Stimulated activated naive CD8-positive, alpha-beta T cell treated with anti-CD3 and anti-CD28 coated beads, Interleukin-15, Interleukin-2, amounts not matched to agents 100 U/mL and 50 U/mL, for 24 hours (primary cell): Measurements from ENCODE around the gene POU2AF3.
"Not testable (repeated sequence)": the region's sequence is repeated elsewhere in the genome, so short reads cannot be mapped to it uniquely, and the experiment has no call there.

Experiments
- ATAC-seq: fragments of 150-1000 bp; cut with Tn5 transposase; one replicate; pipeline ENCODE4 v1.10.0; 2021
- DNase-seq: peaks from one replicate; pipeline ENCODE4 v3.0.0; 2021

Gene POU2AF3

GRCh38 chr11:111301004-111301841 is 2.9 kb downstream of the POU2AF3 start:
- no peak for DNase-seq
- ATAC-seq, result no peak

GRCh38 chr11:111301842-111302118 is 3.4 kb downstream of the POU2AF3 start:
- DNase-seq, result no peak
- no peak for ATAC-seq

GRCh38 chr11:111302298-111302697 is 4.0 kb downstream of the POU2AF3 start:
- DNase-seq, result no peak
- no peak for ATAC-seq

GRCh38 chr11:111303461-111303860 is 5.1 kb downstream of the POU2AF3 start:
- ATAC-seq, result no peak
- DNase-seq, result no peak

DNA sequence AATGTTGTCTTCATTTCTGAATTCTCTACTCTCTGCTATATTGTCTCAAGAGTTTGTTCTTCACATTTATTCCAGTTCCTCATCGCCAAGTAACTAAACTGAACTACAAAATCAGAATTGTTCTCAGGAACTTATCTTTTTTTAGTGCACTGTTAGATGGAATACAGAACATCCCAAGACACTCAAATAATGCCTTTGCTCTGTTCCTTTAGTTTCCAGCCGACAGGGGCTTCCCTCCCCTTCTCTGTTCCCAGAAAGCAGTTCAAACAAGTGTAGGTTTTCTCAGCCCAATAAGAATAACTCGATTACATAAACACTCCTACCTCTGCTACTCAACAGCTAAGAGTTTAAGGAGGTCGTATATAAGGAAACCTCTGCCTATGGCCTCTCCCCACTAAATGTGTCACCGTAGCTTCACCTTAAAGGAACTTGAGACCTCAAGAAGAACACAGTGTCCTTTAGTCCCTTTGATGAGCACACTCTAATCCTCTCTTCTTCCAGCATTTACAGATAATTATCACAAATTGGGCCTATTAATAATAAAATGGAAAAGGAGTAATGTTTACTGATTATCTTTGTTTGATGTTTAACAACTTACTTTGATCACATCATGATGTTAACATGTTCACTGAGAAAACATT is 6.9 kb downstream of the POU2AF3 start:
- ATAC-seq (no peak), DNase-seq (no peak)

- no peak for ATAC-seq
- DNase-seq, result no peak
Observed at GRCh38 chr11:111305876-111306275, 7.5 kb downstream of the POU2AF3 start.

DNA sequence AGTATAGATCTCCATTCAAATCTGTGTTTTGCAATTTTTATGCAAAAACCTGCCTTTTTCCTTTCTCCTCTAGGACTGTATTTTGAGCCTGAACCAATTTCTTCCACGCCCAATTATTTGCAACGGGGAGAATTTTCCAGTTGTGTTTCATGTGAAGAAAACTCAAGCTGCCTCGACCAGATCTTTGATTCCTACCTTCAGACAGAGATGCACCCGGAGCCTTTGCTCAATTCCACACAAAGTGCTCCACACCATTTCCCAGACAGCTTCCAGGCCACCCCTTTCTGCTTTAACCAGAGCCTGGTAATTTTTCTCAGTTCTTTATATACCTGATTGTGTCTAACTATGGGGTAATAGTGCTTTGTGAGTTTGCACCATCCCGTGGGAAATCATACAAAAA is 8.0 kb downstream of the POU2AF3 start:
- DNase-seq, result no peak
- no peak for ATAC-seq

- ATAC-seq (no peak), DNase-seq (no peak)
Observed at GRCh38 chr11:111307472-111308108, 9.2 kb downstream of the POU2AF3 start.

DNA sequence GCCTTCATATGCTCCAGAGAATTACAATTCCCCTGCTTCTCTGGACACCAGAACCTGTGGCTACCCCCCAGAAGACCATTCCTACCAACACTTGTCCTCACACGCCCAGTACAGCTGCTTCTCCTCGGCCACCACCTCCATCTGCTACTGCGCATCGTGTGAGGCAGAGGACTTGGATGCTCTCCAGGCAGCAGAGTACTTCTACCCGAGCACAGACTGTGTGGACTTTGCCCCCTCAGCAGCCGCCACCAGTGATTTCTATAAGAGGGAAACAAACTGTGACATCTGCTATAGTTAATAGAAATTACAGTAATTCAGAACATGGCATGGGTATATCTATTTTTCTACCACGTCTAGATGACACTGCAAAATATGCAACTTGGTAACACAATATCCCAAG is 9.8 kb downstream of the POU2AF3 start:
- ATAC-seq, result no peak
- DNase-seq, result no peak

DNA sequence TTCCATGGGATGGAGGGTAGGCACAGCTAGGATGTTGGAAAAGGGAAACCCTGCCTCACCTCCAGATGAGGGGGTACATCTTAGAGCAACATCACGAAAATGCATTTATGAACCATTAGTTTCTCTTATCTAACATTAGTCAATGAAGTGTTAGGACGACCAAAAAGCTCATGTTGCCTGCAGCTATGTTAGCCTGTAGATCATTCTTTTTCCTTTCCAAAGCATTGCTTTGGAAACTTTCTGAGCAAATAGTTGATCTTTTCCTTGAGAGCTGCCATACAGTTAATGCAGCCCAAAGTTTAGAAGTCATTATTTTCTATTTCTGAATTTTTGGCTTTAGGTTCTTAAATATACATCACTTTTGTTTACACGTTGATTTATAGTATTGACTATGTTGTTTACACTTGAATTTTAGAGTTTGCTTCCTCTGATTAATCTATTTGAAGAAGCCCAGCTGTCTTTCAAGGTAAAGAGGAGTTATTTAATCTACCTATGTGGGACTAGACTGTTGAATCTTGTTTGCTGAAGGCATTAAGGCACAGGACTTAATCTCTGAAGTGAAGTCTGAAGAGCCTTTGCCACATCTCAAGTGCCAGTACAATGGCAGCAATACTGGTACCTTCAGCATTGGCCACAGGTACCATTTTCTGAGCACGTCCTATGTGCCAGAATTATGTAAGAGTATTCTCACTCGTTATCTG is 11.0 kb downstream of the POU2AF3 start:
- ATAC-seq, result no peak
- no peak for DNase-seq

DNA sequence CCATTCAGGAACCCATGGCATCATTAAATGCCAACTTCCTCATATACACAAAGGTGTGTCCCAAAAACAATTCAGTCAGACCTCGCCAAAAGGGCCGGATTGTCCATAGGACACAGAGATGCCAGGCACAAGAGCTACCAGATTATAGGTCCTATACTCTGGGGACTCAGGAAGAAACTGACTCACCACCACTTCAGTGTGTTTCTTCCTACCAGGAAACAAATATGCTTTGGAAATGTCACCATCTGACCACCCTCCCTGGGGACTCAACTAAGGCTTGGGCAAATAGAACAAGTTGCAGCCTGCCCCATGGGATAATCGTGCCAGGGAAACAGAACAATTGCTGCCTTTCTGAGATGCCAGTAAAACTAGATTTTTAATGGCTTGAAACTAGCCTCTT is 11.7 kb downstream of the POU2AF3 start:
- ATAC-seq (no peak), DNase-seq (no peak)

GRCh38 chr11:111310723-111311122 is 12.4 kb downstream of the POU2AF3 start:
- ATAC-seq, result no peak
- DNase-seq, result no peak

- no peak for DNase-seq
- no peak for ATAC-seq
Observed at GRCh38 chr11:111312076-111312475, 13.7 kb downstream of the POU2AF3 start.

DNA sequence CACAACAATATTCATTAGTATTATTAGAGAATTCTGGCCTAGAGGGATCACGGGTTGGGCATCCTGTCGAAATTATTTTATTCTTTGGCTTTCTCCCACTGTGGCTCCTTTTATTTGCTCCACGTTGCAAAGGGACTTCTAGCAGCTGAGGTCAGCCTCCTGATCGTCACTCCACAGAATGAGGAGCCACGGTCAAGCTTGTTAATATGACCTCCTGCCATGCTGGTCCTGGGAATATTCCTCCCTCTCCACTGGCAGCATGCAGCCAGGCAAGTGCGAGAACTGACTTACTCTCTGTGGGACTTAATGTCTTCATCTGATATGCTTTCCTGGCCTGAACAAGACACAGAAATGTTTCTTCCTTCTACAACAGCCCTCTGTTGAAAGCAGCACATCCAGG is 20.9 kb downstream of the POU2AF3 start:
- DNase-seq (no peak), ATAC-seq (no peak)

DNA sequence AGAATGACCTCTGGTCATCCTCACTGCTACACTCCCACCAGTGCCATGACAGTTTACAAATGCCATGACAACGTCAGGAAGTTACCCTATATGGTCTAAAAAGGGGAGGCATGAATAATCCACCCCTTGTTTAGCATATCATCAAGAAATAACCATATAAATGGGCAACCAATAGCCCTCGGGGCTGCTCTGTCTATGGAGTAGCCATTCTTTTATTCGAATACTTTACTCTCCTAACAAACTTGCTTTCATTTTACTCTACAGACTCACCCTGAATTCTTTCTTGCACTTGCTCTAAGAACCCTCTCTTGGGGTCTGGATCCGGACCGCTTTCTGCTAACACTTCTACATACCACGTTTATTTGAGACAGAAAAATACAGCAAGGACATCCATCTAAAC is 21.9 kb downstream of the POU2AF3 start:
- not testable (repeated sequence) for ATAC-seq, DNase-seq

DNA sequence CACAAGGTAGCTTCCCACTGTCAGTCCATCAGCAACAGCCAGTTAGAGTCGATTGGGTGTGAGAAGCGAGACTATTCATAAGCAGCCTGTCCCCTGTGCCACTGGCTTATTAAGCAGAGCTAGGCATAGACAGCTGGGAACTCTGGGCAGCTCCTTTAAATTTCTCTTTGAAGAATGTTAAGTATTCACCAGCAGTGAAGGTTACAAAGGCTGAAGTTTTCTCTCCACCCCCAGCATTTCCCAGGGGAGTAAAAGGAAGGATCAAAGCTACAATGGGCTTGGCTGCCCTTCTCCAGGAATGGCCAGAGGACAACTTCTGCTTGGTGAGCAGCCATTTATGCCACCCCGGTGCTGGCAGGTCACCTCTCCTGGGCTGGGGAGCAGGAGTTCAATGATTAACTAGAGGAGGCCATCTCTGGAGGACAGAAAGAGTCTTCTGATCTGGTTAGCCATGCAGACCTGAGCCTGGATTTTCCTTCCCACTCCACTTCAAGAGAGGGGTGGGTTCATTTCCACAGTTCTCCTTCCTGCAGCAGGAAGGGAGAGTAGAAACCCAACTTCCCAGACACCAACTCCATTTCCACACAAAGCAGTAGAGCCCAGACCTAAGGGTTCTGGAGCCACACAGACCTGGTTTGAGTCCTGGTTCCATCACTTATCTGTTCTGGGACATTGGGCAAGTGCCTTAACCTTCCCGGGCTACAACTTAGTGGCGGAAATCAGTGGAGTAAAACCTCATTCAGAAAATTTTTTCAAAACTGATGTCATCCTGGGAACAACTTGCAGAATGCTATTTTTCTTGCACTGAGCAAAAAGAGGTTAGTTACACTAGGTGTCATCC is 22.6 kb downstream of the POU2AF3 start:
- no peak for DNase-seq
- ATAC-seq, result no peak

- ATAC-seq, result no peak
- no peak for DNase-seq
Observed at GRCh38 chr11:111322534-111322933, 24.2 kb downstream of the POU2AF3 start.

DNA sequence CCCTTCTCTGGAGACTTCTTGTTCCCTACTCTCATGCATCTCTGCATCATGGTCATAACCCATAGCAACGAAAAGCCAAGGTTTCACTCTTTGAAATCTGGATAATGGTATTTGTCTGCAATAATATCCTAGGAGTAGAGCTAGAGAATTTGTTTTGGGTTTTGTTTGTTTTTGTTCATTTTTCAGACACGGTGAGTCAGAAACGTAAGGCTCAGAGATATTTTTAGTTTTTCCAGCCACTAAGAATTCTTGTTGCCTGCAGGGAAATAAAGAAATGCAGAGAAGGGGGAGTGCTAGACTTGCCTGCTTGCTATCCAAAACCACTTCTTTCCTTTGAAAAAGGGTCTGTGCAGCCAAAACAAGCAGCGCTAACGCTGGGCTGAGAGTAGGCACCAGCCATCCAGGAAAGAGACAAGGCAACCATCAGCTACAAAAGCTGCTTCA is 26.0 kb downstream of the POU2AF3 start:
- DNase-seq (no peak), ATAC-seq (no peak)

DNA sequence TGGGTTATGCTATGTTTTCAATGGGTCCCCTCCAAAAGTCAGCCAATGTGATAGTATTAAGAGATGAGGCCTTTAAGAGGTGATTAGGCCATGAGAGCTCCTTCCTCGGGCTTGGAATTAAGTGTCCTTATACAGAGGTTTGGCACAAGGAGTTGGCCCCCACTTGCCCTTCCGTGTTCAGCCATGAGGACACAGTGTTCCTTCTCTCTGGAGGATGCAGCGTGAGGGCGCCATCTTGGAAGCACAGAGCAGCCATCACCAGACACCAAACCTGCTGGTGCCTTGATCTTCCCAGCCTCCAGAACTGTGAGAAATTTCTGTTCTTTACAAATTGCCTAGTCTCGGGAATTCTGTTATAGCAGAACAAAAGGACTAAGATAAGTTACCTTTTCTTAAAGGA is 26.9 kb downstream of the POU2AF3 start:
- ATAC-seq, result no peak
- DNase-seq, result no peak

DNA sequence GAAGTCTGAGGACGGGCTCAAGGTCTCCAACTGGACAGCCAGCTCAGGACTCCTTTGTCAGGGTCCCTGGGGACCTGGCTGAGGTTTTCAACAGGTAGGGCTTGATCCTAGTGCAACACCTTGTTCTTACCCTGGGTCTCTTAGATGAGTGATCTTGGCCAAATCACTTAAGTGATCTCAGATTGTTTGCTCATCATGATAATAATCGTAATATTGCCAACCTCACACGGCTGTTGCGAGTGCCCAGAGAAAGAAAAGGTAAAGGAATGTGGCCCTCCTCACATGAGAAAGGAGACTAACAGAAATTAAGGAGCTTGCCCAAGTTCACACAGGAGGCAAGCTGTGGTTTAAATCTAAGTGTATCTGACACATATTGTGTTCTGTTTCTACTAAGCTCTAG is 28.5 kb downstream of the POU2AF3 start:
- DNase-seq (no peak), ATAC-seq (no peak)

DNA sequence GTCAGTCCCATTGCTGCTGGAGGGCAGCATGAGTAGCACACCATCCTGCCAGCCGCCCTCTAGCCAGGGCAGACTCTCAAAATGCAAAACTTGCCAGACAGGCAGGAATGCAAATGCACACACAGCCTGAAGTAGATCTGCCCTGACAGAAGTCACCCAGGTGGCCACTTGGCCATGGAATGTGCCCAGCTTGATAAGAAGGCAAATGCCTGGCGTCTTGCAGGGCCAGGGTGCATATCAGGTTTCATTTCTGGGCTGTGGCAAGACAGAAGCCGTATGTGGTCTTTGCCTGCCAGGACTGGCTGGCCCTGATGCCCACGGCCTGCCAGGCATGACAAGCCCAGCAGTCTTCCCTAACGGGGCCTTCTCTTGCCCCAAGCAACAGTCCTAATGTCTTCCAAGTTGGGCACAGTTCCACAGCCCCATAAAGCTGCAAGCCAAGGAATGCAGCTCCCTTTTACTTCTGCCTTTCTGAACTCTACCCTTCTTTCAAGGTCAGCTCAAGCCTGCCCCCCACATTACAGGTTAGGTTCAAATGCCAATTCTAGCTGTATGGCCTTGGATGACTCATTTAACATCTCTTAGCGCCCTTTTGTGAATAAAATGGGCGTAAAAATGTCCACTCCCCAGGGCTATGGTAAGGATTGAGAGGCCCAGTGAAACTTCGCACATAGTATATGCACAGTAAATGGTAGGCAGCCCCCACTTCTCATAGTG is 29.7 kb downstream of the POU2AF3 start:
- no peak for DNase-seq
- peak; percentile 28 for ATAC-seq
